ENCODE data around the gene SP1.
A peak's percentile ranks its signal among the peaks of the same experiment; 100 is the strongest.
"Not testable (repeated sequence)": the region's sequence is repeated elsewhere in the genome, so short reads cannot be mapped to it uniquely, and the experiment has no call there.

The SP1 gene

GRCh38 chr12:53380104-53380793, at the start of gene SP1:
TSS of gene SP1 (plus strand) at chr12:53380176. CDS start at chr12:53380292, 116 bp downstream.
- peak; percentile 97 for DNase-seq

GRCh38 chr12:53330671-53331070, 49.3 kb upstream of the SP1 start:
- DNase-seq = peak; percentile 14

GRCh38 chr12:53332339-53332738, 47.6 kb upstream of the SP1 start:
- DNase-seq = not testable (repeated sequence)

- DNase-seq = no peak
These were observed 47.2 kb upstream of the SP1 start for GRCh38 chr12:53332744-53333143.

- DNase-seq = no peak
These were observed 46.7 kb upstream of the SP1 start for GRCh38 chr12:53333289-53333688.

GRCh38 chr12:53333845-53334244, 46.1 kb upstream of the SP1 start:
- no peak for DNase-seq

- DNase-seq = no peak
These were observed 45.2 kb upstream of the SP1 start for GRCh38 chr12:53334822-53335221.

GRCh38 chr12:53336181-53336681, 43.7 kb upstream of the SP1 start, which contains the start of gene SP7:
TSS of gene SP7 (minus strand) at chr12:53336354. CDS start at chr12:53335646, 708 bp downstream.
- peak; percentile 49 for DNase-seq

- no peak for DNase-seq
These were observed 42.0 kb upstream of the SP1 start for GRCh38 chr12:53338017-53338416.

- DNase-seq = peak; percentile 20
These were observed 41.1 kb upstream of the SP1 start for GRCh38 chr12:53338916-53339315.

GRCh38 chr12:53340398-53340797, 39.6 kb upstream of the SP1 start:
- DNase-seq = no peak

- DNase-seq = no peak
These were observed 36.5 kb upstream of the SP1 start for GRCh38 chr12:53343449-53343848.

- no peak for DNase-seq
These were observed 36.0 kb upstream of the SP1 start for GRCh38 chr12:53343969-53344368.

GRCh38 chr12:53344487-53344823, 35.5 kb upstream of the SP1 start:
- no peak for DNase-seq

GRCh38 chr12:53344824-53345485, 35.0 kb upstream of the SP1 start:
- peak; percentile 82 for DNase-seq

- peak; percentile 92 for DNase-seq
These were observed 34.3 kb upstream of the SP1 start for GRCh38 chr12:53345486-53346188.

- no peak for DNase-seq
These were observed 33.5 kb upstream of the SP1 start for GRCh38 chr12:53346491-53346890.

GRCh38 chr12:53347905-53348304, 32.1 kb upstream of the SP1 start:
- DNase-seq = no peak

- peak; percentile 82 for DNase-seq
These were observed 27.4 kb upstream of the SP1 start for GRCh38 chr12:53352331-53353256.

- no peak for DNase-seq
These were observed 26.7 kb upstream of the SP1 start for GRCh38 chr12:53353257-53353655.

- DNase-seq = no peak
These were observed 24.9 kb upstream of the SP1 start for GRCh38 chr12:53355121-53355520.

- DNase-seq = no peak
These were observed 21.0 kb upstream of the SP1 start for GRCh38 chr12:53358836-53359419.

Measured in fibroblast of skin of right biceps (primary cell).